WTC11 (cell line): Measurements from ENCODE around the gene TMEM151B. TPM values are rescaled to one million over a fixed set of nuclear protein-coding genes. Genes with fewer than 3 reads are reported as not detected.

Source experiments
- ATAC-seq: fragments of 200-7000 bp; cut with Tn5 transposase; 2 replicates; pipeline ENCODE4 v1.10.0; 2021; ENCODE audit warnings: mild to moderate bottlenecking, moderate library complexity
- CTCF ChIA-PET: fragments of 300-600 bp; sonication (Branson Sonifier 250); formaldehyde crosslinking; loops from one replicate; lab custom pipeline; 2021; ENCODE audit warnings: antibody characterized with exemption; lab: Charles Lee
- POLR2A ChIA-PET: fragments of 350-600 bp; sonication (Branson Sonifier 250); formaldehyde crosslinking; loops from one replicate; lab custom pipeline; 2021; ENCODE audit warnings: antibody characterized with exemption; lab: Charles Lee
- DNase-seq: peaks from one replicate; pipeline ENCODE4 v3.0.0; 2021; ENCODE audit warnings: low spot score
- H3K27ac Mint-ChIP-seq: 2 replicates; pipeline ENCODE4 v1.8.0; 2021; ENCODE audit warnings: mixed read lengths
- H3K27me3 Mint-ChIP-seq: 2 replicates; pipeline ENCODE4 v1.8.0; 2021; ENCODE audit warnings: low read depth, mild to moderate bottlenecking, moderate library complexity, mixed read lengths
- H3K36me3 Mint-ChIP-seq: 2 replicates; pipeline ENCODE4 v1.8.0; 2021; ENCODE audit warnings: mixed read lengths
- H3K4me1 Mint-ChIP-seq: 2 replicates; pipeline ENCODE4 v1.8.0; 2022; ENCODE audit warnings: mixed read lengths
- H3K4me3 Mint-ChIP-seq: 2 replicates; pipeline ENCODE4 v1.8.0; 2021; ENCODE audit warnings: mild to moderate bottlenecking, moderate library complexity, mixed read lengths
- H3K9me3 Mint-ChIP-seq: 2 replicates; pipeline ENCODE4 v1.8.0; 2021; ENCODE audit warnings: mixed read lengths
- ATF1 ChIP-seq: sonication (generic); formaldehyde crosslinking; IDR thresholded peaks from 2 replicates; pipeline ENCODE4 v1.8.1; 2023; ENCODE audit warnings: mild to moderate bottlenecking, moderate library complexity, missing genetic modification reagents
- MYBL2 ChIP-seq: sonication (generic); formaldehyde crosslinking; IDR thresholded peaks from 2 replicates; pipeline ENCODE4 v1.8.1; 2023; ENCODE audit warnings: mild to moderate bottlenecking, moderate library complexity, missing genetic modification reagents
- NFATC4 ChIP-seq: fragments of 250-450 bp; sonication (Bioruptor Pico); IDR thresholded peaks from 2 replicates; pipeline ENCODE4 v1.9.0; 2021; ENCODE audit warnings: mild to moderate bottlenecking
- NFE2L1 ChIP-seq: sonication (generic); formaldehyde crosslinking; IDR thresholded peaks from 2 replicates; pipeline ENCODE4 v1.8.1; 2023; ENCODE audit warnings: missing genetic modification reagents
- SP1 ChIP-seq: sonication (generic); formaldehyde crosslinking; conservative IDR thresholded peaks from 2 replicates; pipeline ENCODE4 v1.8.1; 2022; ENCODE audit warnings: missing genetic modification reagents
- ZNF416 ChIP-seq: fragments of 250-450 bp; sonication (Bioruptor Pico); IDR thresholded peaks from 2 replicates; pipeline ENCODE4 v1.9.0; 2021; ENCODE audit warnings: mild to moderate bottlenecking, inconsistent platforms
- total RNA-seq: library from RNA; stranded (reverse); gene quantifications from 3 replicates; pipeline ENCODE4 v1.2.3, GENCODE V29; 2021
- TF ChIP-seq, protein P1 (sequence below): sonication (generic); formaldehyde crosslinking; IDR thresholded peaks from 2 replicates; pipeline ENCODE4 v1.8.1; 2023; ENCODE audit warnings: mild to moderate bottlenecking, missing genetic modification reagents, borderline replicate concordance
- TF ChIP-seq, protein P2 (sequence below): sonication (generic); formaldehyde crosslinking; IDR thresholded peaks from 2 replicates; pipeline ENCODE4 v1.8.0; 2022; ENCODE audit warnings: mild to moderate bottlenecking, missing genetic modification reagents
- TF ChIP-seq, protein P3 (sequence below): fragments of 250-450 bp; sonication (Bioruptor Pico); IDR thresholded peaks from 2 replicates; pipeline ENCODE4 v1.9.0; 2021; ENCODE audit warnings: moderate library complexity, mild to moderate bottlenecking, inconsistent platforms, borderline replicate concordance
- TF ChIP-seq, protein P4 (sequence below): fragments of 250-450 bp; sonication (Bioruptor Pico); IDR thresholded peaks from 2 replicates; pipeline ENCODE4 v1.9.0; 2021; ENCODE audit warnings: mild to moderate bottlenecking
- TF ChIP-seq, protein P5 (sequence below): sonication (generic); formaldehyde crosslinking; IDR thresholded peaks from 2 replicates; pipeline ENCODE4 v1.8.0; 2023; ENCODE audit warnings: missing genetic modification reagents, mild to moderate bottlenecking, borderline replicate concordance
- TF ChIP-seq, protein P6 (sequence below): fragments of 250-450 bp; sonication (Bioruptor Pico); conservative IDR thresholded peaks from 2 replicates; pipeline ENCODE4 v1.9.0; 2021; ENCODE audit warnings: mild to moderate bottlenecking

TMEM151B gene
- total RNA-seq, 1 experiment from 2014 or later, result 5.5 TPM

DNA sequence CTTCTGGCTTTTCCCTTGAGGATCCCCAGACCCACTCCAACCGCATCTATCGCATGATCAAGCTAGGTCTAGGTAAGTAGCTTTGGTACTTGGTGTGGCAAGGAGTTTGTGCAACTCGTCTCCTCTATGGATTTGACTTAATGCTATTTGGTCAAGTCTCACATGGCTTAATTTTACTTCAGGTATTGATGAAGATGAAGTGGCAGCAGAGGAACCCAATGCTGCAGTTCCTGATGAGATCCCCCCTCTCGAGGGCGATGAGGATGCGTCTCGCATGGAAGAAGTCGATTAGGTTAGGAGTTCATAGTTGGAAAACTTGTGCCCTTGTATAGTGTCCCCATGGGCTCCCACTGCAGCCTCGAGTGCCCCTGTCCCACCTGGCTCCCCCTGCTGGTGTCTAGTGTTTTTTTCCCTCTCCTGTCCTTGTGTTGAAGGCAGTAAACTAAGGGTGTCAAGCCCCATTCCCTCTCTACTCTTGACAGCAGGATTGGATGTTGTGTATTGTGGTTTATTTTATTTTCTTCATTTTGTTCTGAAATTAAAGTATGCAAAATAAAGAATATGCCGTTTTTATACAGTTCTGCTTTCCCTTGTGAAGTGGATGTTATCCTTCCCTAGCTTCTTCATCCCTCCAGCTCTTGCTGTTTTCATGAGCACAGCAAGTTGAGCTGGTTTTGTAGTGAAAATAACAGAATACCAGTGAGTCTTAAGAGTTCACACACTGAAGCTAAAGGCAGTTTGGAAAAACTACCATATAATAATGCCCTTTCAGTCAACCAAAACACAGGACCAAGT lies 16.7 kb upstream of the TMEM151B start (continued):
- TF ChIP-seq, protein P1, sequence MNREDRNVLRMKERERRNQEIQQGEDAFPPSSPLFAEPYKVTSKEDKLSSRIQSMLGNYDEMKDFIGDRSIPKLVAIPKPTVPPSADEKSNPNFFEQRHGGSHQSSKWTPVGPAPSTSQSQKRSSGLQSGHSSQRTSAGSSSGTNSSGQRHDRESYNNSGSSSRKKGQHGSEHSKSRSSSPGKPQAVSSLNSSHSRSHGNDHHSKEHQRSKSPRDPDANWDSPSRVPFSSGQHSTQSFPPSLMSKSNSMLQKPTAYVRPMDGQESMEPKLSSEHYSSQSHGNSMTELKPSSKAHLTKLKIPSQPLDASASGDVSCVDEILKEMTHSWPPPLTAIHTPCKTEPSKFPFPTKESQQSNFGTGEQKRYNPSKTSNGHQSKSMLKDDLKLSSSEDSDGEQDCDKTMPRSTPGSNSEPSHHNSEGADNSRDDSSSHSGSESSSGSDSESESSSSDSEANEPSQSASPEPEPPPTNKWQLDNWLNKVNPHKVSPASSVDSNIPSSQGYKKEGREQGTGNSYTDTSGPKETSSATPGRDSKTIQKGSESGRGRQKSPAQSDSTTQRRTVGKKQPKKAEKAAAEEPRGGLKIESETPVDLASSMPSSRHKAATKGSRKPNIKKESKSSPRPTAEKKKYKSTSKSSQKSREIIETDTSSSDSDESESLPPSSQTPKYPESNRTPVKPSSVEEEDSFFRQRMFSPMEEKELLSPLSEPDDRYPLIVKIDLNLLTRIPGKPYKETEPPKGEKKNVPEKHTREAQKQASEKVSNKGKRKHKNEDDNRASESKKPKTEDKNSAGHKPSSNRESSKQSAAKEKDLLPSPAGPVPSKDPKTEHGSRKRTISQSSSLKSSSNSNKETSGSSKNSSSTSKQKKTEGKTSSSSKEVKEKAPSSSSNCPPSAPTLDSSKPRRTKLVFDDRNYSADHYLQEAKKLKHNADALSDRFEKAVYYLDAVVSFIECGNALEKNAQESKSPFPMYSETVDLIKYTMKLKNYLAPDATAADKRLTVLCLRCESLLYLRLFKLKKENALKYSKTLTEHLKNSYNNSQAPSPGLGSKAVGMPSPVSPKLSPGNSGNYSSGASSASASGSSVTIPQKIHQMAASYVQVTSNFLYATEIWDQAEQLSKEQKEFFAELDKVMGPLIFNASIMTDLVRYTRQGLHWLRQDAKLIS (CRISPR knock-in tag), result no peak
- TF ChIP-seq, protein P2, sequence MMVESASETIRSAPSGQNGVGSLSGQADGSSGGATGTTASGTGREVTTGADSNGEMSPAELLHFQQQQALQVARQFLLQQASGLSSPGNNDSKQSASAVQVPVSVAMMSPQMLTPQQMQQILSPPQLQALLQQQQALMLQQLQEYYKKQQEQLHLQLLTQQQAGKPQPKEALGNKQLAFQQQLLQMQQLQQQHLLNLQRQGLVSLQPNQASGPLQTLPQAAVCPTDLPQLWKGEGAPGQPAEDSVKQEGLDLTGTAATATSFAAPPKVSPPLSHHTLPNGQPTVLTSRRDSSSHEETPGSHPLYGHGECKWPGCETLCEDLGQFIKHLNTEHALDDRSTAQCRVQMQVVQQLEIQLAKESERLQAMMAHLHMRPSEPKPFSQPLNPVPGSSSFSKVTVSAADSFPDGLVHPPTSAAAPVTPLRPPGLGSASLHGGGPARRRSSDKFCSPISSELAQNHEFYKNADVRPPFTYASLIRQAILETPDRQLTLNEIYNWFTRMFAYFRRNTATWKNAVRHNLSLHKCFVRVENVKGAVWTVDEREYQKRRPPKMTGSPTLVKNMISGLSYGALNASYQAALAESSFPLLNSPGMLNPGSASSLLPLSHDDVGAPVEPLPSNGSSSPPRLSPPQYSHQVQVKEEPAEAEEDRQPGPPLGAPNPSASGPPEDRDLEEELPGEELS (CRISPR knock-in tag), result no peak
- TF ChIP-seq ZNF416, result 0 out of 2 replicates have a peak, but pooled peaks have one; percentile 12
- TF ChIP-seq, protein P3, sequence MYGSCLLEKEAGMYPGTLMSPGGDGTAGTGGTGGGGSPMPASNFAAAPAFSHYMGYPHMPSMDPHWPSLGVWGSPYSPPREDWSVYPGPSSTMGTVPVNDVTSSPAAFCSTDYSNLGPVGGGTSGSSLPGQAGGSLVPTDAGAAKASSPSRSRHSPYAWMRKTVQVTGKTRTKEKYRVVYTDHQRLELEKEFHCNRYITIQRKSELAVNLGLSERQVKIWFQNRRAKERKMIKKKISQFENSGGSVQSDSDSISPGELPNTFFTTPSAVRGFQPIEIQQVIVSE (CRISPR knock-in tag), result no peak
- TF ChIP-seq MYBL2, result no peak
- TF ChIP-seq SP1 (CRISPR knock-in tag), result no peak

DNA sequence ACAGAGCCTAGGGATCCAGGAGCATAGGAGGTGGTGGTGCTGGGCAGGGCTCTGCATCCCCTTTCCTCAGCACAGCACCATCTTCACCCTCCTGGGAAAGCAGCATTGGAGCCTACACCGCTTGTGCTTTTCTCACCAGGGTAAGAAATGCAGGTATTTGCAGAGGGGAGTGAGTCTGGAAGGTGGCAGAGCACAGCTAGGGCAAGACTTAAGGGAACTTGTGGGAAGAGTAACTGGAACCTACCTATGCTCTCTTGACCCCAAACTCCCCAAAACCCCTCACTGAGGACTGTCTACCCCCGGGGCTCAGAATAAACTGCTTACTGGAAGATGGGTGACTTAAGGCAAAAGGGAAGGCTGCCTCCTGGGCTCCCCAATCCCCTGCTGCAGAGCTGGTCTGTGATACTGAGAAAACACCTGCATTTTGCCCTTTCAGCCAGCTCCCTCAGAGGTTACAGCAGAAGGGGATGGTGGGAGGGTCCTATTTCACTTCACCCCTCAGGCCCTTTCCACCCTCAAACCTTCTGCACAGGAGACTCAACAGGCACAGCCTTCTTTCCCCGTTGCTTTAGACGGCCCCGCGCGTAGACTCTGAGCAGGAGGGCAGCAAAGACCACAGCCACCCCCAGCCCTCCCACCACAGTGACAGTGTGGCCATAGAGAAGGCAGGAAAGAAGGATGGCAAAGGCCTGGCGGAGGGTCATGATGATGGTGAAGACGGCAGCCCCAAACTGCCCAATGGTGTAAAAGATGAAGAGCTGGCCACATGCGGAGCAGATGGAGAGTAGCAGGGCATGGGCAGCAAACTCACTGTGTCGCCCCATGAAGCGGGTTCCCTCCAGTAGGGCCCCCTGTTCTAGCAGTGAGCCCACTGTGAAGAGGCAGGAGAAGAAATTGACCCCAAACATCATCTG lies 15.8 kb upstream of the TMEM151B start:
- H3K27ac Mint-ChIP-seq, result peak overlapping the region; percentile 28; the same call in 1 of the 2 replicates
- H3K9me3 Mint-ChIP-seq, result no peaks in the 10 kb centered on the region
- H3K36me3 Mint-ChIP-seq, result peaks cover 64% of the 10 kb centered on the region
- no peak overlapping the region for H3K4me3 Mint-ChIP-seq
- POLR2A ChIA-PET, result interaction anchor here (1.0 to 3.7 kb wide), 6 partner anchors 7 to 35 kb away, joined by 3 to 83 read pairs (median 4); partner anchors contain the start of genes HSP90AB1, SLC29A1 and TMEM151B
- peak; percentile 2 for ATAC-seq
- CTCF ChIA-PET, result interaction anchor here (0.5 to 4.4 kb wide), 12 partner anchors 10 to 176 kb away, joined by 3 to 76 read pairs (median 4); partner anchors contain the start of genes HSP90AB1, MRPL14, TMEM151B and TMEM63B
- DNase-seq, result no peak
- H3K4me1 Mint-ChIP-seq, result peaks cover 42% of the 10 kb centered on the region
- H3K27me3 Mint-ChIP-seq, result no peaks in the 10 kb centered on the region
- TF ChIP-seq, protein P4, sequence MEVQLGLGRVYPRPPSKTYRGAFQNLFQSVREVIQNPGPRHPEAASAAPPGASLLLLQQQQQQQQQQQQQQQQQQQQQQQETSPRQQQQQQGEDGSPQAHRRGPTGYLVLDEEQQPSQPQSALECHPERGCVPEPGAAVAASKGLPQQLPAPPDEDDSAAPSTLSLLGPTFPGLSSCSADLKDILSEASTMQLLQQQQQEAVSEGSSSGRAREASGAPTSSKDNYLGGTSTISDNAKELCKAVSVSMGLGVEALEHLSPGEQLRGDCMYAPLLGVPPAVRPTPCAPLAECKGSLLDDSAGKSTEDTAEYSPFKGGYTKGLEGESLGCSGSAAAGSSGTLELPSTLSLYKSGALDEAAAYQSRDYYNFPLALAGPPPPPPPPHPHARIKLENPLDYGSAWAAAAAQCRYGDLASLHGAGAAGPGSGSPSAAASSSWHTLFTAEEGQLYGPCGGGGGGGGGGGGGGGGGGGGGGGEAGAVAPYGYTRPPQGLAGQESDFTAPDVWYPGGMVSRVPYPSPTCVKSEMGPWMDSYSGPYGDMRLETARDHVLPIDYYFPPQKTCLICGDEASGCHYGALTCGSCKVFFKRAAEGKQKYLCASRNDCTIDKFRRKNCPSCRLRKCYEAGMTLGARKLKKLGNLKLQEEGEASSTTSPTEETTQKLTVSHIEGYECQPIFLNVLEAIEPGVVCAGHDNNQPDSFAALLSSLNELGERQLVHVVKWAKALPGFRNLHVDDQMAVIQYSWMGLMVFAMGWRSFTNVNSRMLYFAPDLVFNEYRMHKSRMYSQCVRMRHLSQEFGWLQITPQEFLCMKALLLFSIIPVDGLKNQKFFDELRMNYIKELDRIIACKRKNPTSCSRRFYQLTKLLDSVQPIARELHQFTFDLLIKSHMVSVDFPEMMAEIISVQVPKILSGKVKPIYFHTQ (CRISPR knock-in tag), result peak; percentile 76; the same call in 1 of the 2 replicates
- TF ChIP-seq NFATC4 (CRISPR knock-in tag) (peak; percentile 73), NFE2L1 (peak; percentile 9; the same call in 1 of the 2 replicates), ATF1 (CRISPR knock-in tag) (peak; percentile 64; the same call in 1 of the 2 replicates), SP1 (CRISPR knock-in tag) (0 out of 2 replicates have a peak, but pooled peaks have one; percentile 17), ZNF416 (peak; percentile 81)
- TF ChIP-seq, protein P5, sequence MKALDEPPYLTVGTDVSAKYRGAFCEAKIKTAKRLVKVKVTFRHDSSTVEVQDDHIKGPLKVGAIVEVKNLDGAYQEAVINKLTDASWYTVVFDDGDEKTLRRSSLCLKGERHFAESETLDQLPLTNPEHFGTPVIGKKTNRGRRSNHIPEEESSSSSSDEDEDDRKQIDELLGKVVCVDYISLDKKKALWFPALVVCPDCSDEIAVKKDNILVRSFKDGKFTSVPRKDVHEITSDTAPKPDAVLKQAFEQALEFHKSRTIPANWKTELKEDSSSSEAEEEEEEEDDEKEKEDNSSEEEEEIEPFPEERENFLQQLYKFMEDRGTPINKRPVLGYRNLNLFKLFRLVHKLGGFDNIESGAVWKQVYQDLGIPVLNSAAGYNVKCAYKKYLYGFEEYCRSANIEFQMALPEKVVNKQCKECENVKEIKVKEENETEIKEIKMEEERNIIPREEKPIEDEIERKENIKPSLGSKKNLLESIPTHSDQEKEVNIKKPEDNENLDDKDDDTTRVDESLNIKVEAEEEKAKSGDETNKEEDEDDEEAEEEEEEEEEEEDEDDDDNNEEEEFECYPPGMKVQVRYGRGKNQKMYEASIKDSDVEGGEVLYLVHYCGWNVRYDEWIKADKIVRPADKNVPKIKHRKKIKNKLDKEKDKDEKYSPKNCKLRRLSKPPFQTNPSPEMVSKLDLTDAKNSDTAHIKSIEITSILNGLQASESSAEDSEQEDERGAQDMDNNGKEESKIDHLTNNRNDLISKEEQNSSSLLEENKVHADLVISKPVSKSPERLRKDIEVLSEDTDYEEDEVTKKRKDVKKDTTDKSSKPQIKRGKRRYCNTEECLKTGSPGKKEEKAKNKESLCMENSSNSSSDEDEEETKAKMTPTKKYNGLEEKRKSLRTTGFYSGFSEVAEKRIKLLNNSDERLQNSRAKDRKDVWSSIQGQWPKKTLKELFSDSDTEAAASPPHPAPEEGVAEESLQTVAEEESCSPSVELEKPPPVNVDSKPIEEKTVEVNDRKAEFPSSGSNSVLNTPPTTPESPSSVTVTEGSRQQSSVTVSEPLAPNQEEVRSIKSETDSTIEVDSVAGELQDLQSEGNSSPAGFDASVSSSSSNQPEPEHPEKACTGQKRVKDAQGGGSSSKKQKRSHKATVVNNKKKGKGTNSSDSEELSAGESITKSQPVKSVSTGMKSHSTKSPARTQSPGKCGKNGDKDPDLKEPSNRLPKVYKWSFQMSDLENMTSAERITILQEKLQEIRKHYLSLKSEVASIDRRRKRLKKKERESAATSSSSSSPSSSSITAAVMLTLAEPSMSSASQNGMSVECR (CRISPR knock-in tag), result no peak
- TF ChIP-seq, protein P6, sequence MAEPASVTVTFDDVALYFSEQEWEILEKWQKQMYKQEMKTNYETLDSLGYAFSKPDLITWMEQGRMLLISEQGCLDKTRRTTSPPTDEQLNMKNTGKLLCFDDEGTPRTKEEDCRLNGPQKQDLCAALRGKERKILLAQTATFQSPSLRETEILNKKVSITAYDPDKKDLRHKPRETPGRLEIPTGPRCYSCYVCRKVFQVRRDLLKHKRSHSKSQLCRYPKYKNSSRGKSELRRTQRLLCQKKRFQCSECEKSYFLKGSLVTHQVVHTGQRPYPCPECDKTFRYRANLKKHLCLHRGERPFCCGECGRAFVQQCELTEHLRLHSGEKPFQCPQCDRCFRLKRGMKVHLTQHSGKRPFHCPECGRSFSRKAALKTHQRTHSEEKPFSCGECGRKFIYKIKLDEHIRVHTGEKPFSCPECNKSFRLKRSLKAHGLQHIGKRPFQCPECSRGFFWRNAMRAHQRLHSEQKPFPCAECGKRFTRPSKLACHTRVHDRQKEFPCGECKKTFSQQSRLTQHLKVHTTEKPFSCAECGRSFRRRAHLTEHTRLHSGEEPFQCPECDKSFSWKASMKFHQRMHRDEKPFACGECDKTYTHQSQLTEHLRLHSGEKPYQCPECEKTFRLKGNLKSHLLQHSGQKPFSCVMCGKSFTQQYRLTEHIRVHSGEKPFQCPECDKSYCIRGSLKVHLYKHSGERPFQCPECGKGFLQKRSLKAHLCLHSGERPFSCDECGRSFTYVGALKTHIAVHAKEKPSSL (CRISPR knock-in tag), result peak; percentile 92
